Activated naive CD4-positive, alpha-beta T cell treated with anti-CD3 and anti-CD28 coated beads, Interleukin-2, amount 10 ng/mL, durations not matched to agents 5 hours and 36 hours (primary cell): ENCODE results near the gene MAGEB5. TPM values are rescaled to one million over a fixed set of nuclear protein-coding genes. Genes with fewer than 3 reads are reported as not detected.

Experiments
- total RNA-seq, 2 experiments: library from RNA; stranded (reverse); gene quantifications; one replicate each; pipeline ENCODE4 v1.2.3, GENCODE V29; 2021

Gene MAGEB5, protein sequence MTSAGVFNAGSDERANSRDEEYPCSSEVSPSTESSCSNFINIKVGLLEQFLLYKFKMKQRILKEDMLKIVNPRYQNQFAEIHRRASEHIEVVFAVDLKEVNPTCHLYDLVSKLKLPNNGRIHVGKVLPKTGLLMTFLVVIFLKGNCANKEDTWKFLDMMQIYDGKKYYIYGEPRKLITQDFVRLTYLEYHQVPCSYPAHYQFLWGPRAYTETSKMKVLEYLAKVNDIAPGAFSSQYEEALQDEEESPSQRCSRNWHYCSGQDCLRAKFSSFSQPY
- total RNA-seq, result not detected

DNA sequence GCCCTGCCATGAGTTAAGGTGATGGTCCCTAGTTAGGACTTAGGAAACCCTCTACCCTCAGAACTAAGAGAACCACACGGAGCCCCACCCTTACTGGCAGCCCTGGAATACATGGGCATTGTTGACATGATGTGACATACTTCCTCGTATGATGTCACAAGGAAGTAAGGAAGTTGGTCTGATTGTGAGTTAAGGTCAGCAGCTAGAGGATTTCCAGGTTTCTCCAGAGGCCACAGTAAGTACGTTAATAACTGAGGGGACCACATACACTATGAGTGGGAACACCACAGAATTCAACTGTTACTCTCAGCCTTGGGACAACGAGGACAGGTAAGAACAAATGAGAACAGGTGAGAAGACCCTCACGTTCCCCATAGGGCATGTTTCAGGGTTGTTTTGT, at the start of gene MAGEB5:
Gene MAGEB5, plus strand, starts transcription at position 301 of the 400 bp plus-strand sequence. CDS start 1,133 bp downstream, outside the sequence.

DNA sequence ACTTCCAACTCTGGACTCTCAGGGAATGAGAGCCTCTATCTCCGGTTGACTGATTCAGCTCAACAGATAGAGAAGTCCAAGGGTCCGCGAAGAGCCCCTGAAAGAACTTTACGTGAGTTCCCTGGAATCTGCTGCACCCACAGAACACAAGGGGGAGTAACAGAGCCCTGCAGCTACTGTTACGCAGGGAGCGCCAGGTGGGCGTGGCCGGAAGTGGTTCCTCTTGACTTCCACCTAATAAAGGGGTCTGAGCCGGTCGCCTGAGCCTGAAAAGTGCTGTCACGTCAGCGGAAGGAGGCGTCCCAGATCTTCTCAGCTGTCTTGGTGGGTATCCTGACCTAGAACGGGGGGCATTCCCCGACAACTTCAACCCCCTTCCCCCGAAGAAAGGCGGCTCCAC, 23.8 kb upstream of the MAGEB5 start, which contains the start of gene MAGEB6:
Gene MAGEB6, plus strand, starts transcription at position 237 of the 400 bp plus-strand sequence. CDS start 1,407 bp downstream, outside the sequence.

Other genes starting within 250 kb of the MAGEB5 start
- not detected for gene MAGEB18, start 77.8 kb upstream of the MAGEB5 start, total RNA-seq
- gene MAGEB6B, start 55.6 kb upstream of the MAGEB5 start, total RNA-seq, result not detected
- gene MAGEB6, start 23.7 kb upstream of the MAGEB5 start, total RNA-seq, result not detected